ENCODE results near the gene SLX9.

GRCh38 chr21:44991538-44992483 lies 52.0 kb downstream of the SLX9 start:
- TF ChIP-seq POLR2AphosphoS5 (IDR thresholded peaks at IDR 0.05; ENCODE audit: low read depth, low read length) = no peak
- TF ChIP-seq POLR2A (IDR thresholded peaks at IDR 0.05; ENCODE audit: low read depth, low read length) = no peak
- TF ChIP-seq TAF1 (IDR thresholded peaks at IDR 0.05; ENCODE audit: borderline replicate concordance, low read depth, low read length) = no peak
